C4-2B (cell line): Measurements from ENCODE around the gene DOCK10.

ENCODE experiments used
- H3K27ac ChIP-seq: fragments of 450-650 bp; 2 replicates; pipeline ENCODE4 v1.5.1; 2017
- ZFX ChIP-seq: fragments of 450-650 bp; IDR thresholded peaks from 2 replicates; pipeline ENCODE4 v1.6.1; 2017
- TF ChIP-seq, protein P1 (sequence below): fragments of 450-650 bp; conservative IDR thresholded peaks from 2 replicates; pipeline ENCODE4 v1.5.1; 2017; ENCODE audit warnings: mild to moderate bottlenecking

DOCK10 gene

DNA sequence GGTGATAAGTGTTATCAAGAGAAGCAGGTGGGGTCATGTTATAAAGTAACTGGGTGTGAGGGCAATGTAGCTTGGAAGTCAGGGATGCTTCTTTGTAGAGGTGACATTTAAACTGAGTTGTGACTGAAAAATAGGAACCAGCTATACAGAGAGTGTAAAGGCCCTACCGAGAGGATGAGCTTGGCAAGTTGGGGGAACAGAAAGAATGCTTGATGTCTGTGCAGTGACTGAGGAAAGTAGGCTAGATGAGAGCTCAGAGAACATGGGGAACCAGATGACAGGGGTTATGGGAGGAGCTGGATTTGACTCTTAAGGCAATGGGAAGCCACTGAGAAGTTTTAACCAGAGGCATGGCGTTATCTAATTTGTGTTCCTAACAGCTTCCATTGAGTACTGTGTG, 115.3 kb downstream of the DOCK10 start:
- no peak for TF ChIP-seq ZFX
- TF ChIP-seq, protein P1, sequence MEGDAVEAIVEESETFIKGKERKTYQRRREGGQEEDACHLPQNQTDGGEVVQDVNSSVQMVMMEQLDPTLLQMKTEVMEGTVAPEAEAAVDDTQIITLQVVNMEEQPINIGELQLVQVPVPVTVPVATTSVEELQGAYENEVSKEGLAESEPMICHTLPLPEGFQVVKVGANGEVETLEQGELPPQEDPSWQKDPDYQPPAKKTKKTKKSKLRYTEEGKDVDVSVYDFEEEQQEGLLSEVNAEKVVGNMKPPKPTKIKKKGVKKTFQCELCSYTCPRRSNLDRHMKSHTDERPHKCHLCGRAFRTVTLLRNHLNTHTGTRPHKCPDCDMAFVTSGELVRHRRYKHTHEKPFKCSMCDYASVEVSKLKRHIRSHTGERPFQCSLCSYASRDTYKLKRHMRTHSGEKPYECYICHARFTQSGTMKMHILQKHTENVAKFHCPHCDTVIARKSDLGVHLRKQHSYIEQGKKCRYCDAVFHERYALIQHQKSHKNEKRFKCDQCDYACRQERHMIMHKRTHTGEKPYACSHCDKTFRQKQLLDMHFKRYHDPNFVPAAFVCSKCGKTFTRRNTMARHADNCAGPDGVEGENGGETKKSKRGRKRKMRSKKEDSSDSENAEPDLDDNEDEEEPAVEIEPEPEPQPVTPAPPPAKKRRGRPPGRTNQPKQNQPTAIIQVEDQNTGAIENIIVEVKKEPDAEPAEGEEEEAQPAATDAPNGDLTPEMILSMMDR: no peak
- no peak overlapping the region for H3K27ac ChIP-seq

- no peak overlapping the region for H3K27ac ChIP-seq
- TF ChIP-seq ZFX: no peak
- TF ChIP-seq, protein P1: no peak
Measured at GRCh38 chr2:224925810-224926100, 116.5 kb downstream of the DOCK10 start.

DNA sequence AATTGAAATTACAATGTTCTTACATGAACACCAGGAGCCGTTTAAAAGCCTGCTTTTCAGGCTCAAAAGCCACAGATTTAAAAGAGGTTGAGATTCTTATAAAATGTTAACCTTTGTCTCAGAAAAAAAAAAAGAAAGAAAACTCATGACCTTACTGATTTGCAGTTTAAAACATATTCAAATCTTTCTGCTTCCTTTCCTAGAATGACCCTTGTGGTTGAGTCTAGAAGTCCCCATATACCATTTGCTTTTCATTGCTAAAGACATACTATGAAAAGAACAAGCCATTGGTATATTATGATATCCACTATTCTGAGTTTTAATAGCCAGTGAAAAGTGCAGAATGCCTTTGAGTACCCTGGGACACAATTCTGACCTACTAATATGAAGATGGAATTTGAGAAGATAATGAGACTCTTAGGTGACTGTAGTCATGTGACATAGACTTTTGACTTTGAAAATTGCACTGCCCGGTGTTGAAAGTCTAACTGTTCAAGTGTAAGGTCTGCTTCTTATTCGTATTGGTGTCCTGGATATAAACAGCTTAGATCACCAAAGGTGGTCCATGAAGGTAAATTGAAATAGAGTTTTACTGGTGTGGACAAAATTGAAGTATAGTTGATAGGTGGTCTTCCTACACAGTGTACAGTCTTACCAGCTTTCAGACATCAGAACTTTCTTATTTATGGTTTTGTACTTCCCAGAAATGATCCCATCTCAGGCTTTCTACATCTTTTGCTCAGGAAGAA, 117.0 kb downstream of the DOCK10 start:
- TF ChIP-seq, protein P1: no peak
- TF ChIP-seq ZFX: no peak
- H3K27ac ChIP-seq: no peak overlapping the region

GRCh38 chr2:224924631-224925030, 117.6 kb downstream of the DOCK10 start:
- no peak overlapping the region for H3K27ac ChIP-seq
- no peak for TF ChIP-seq ZFX
- TF ChIP-seq, protein P1: no peak

DNA sequence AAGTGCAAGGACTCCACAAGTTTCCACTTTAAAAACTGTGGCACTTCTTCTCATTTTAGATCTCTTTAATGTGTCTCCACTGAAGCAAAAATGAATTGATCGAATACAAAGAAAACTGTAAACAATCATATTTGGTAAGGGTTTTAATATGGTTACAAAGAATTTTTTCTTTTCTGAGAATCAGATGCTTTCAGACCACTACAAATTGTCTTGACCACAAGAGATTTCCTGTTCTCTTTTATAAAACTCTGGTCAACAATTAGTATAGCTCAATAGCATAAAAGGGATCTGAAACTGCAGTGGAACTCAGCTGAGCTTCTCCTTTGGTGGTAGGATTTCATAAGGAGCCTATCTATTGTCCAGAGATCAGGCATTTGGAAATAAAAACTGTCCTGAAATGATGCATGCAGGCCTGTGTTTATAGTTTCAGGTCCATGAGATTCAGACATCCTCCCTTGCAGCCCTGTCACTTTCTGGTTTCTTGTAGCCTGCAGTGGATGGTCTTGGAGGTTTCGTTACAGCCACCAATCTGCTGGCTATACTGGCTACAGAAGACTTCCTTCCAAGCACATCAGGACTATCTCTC, 120.0 kb downstream of the DOCK10 start:
- no peak overlapping the region for H3K27ac ChIP-seq
- TF ChIP-seq, protein P1: no peak
- TF ChIP-seq ZFX: no peak

GRCh38 chr2:224919472-224920110, 122.7 kb downstream of the DOCK10 start:
- no peak for TF ChIP-seq ZFX
- TF ChIP-seq, protein P1: no peak
- H3K27ac ChIP-seq: no peak overlapping the region
